PFSK-1 (cell line): ENCODE results near the gene LAMA1.

ENCODE experiments used
- FOXP2 ChIP-seq: optimal IDR thresholded peaks from 2 replicates; pipeline ENCODE3; 2011; ENCODE audit warnings: borderline replicate concordance, control low read depth, inconsistent platforms; ENCODE audit not compliant: insufficient read depth; ENCODE audit errors: extremely low read length, extremely low read depth
- POLR2AphosphoS5 ChIP-seq: IDR thresholded peaks from 2 replicates; pipeline ENCODE4 v1.6.1; 2012; ENCODE audit warnings: low read depth, mild to moderate bottlenecking, control low read depth, low read length, moderate library complexity
- REST ChIP-seq, 2 experiments: IDR thresholded peaks; 2 replicates each; pipeline versions ENCODE4 v1.6.1 to v1.8.0; 2011 to 2012; ENCODE audit warnings: low read depth in 2 of 2, low read length in 2 of 2, control low read depth in 1 of 2, inconsistent platforms in 1 of 2, mild to moderate bottlenecking in 1 of 2, moderate library complexity in 1 of 2; ENCODE audit not compliant: insufficient read depth in 1 of 2
- SIN3A ChIP-seq: IDR thresholded peaks from 2 replicates; pipeline ENCODE4 v1.6.1; 2012; ENCODE audit warnings: mild to moderate bottlenecking, low read length, moderate library complexity, borderline replicate concordance; ENCODE audit not compliant: insufficient read depth
- TAF1 ChIP-seq: IDR thresholded peaks from 2 replicates; pipeline ENCODE4 v1.6.1; 2012; ENCODE audit warnings: low read length, control low read depth, borderline replicate concordance; ENCODE audit not compliant: insufficient read depth

The LAMA1 gene

GRCh38 chr18:7064346-7064745, 53.3 kb downstream of the LAMA1 start:
- TF ChIP-seq REST (IDR thresholded peaks at IDR 0.05; ENCODE audit: insufficient read depth in 1 of 2, low read depth in 2 of 2, low read length in 2 of 2), result no peak
- no peak for TF ChIP-seq TAF1
- no peak for TF ChIP-seq SIN3A
- TF ChIP-seq FOXP2, result no peak
- no peak for TF ChIP-seq POLR2AphosphoS5

- TF ChIP-seq SIN3A (no peak), FOXP2 (no peak), REST (IDR thresholded peaks at IDR 0.05; ENCODE audit: insufficient read depth in 1 of 2, low read depth in 2 of 2, low read length in 2 of 2) (no peak), POLR2AphosphoS5 (no peak), TAF1 (no peak)
Measured at GRCh38 chr18:7062811-7063210, 54.8 kb downstream of the LAMA1 start.

GRCh38 chr18:7062236-7062635, 55.4 kb downstream of the LAMA1 start:
- TF ChIP-seq POLR2AphosphoS5 (no peak), SIN3A (no peak), REST (IDR thresholded peaks at IDR 0.05; ENCODE audit: insufficient read depth in 1 of 2, low read depth in 2 of 2, low read length in 2 of 2) (no peak), FOXP2 (no peak), TAF1 (no peak)

GRCh38 chr18:7059276-7059675, 58.3 kb downstream of the LAMA1 start:
- TF ChIP-seq POLR2AphosphoS5, result no peak

- no peak for TF ChIP-seq REST (IDR thresholded peaks at IDR 0.05; ENCODE audit: insufficient read depth in 1 of 2, low read depth in 2 of 2, low read length in 2 of 2)
- no peak for TF ChIP-seq SIN3A
- TF ChIP-seq FOXP2, result no peak
- no peak for TF ChIP-seq TAF1
- TF ChIP-seq POLR2AphosphoS5, result no peak
Measured at GRCh38 chr18:7056026-7056425, 61.6 kb downstream of the LAMA1 start.

GRCh38 chr18:7049951-7050350, 67.6 kb downstream of the LAMA1 start:
- no peak for TF ChIP-seq TAF1
- no peak for TF ChIP-seq FOXP2
- TF ChIP-seq POLR2AphosphoS5, result no peak
- TF ChIP-seq SIN3A, result no peak
